Neutrophil (primary cell): Measurements from ENCODE around the gene KIAA1671.

Source experiments
- H3K27ac ChIP-seq: fragments of 200-600 bp; sonication (generic); 2 replicates; pipeline ENCODE4 v1.5.1; 2016; ENCODE audit warnings: mild to moderate bottlenecking, moderate library complexity
- H3K27me3 ChIP-seq: fragments of 200-600 bp; sonication (generic); 2 replicates; pipeline ENCODE4 v1.6.0; 2016; ENCODE audit warnings: mild to moderate bottlenecking
- H3K36me3 ChIP-seq: fragments of 200-600 bp; sonication (generic); 2 replicates; pipeline ENCODE4 v1.5.1; 2017
- H3K4me1 ChIP-seq, 2 experiments: fragments of 200-600 bp in 1 of 2; sonication (generic) in 1 of 2; 1 replicate in 1 of 2; 2 replicates in 1 of 2; pipeline versions ENCODE4 v1.5.1 to v1.6.1; 2013 to 2016; ENCODE audit warnings: low read depth in 1 of 2, low read length in 1 of 2, mild to moderate bottlenecking in 1 of 2, moderate library complexity in 1 of 2; ENCODE audit not compliant: control insufficient read depth in 1 of 2, insufficient read depth in 1 of 2
- H3K4me3 ChIP-seq, 2 experiments: fragments of 200-600 bp in 1 of 2; sonication (generic) in 1 of 2; 1 replicate in 1 of 2; 2 replicates in 1 of 2; pipeline ENCODE4 v1.5.1; 2013 to 2016; ENCODE audit warnings: low read depth in 1 of 2, low read length in 1 of 2, mild to moderate bottlenecking in 1 of 2, moderate library complexity in 1 of 2
- H3K9me3 ChIP-seq: fragments of 200-600 bp; sonication (generic); 2 replicates; pipeline ENCODE4 v1.5.1; 2016
- TF ChIP-seq, protein P1 (sequence below): fragments of 200-600 bp; sonication (generic); IDR thresholded peaks from 2 replicates; pipeline ENCODE4 v1.5.1; 2016; ENCODE audit warnings: antibody characterized with exemption

Gene KIAA1671

GRCh38 chr22:25206998-25207397 is 254.5 kb downstream of the KIAA1671 start:
- H3K9me3 ChIP-seq = no peaks in the 10 kb centered on the region
- H3K36me3 ChIP-seq = no peaks in the 10 kb centered on the region
- TF ChIP-seq, protein P1, sequence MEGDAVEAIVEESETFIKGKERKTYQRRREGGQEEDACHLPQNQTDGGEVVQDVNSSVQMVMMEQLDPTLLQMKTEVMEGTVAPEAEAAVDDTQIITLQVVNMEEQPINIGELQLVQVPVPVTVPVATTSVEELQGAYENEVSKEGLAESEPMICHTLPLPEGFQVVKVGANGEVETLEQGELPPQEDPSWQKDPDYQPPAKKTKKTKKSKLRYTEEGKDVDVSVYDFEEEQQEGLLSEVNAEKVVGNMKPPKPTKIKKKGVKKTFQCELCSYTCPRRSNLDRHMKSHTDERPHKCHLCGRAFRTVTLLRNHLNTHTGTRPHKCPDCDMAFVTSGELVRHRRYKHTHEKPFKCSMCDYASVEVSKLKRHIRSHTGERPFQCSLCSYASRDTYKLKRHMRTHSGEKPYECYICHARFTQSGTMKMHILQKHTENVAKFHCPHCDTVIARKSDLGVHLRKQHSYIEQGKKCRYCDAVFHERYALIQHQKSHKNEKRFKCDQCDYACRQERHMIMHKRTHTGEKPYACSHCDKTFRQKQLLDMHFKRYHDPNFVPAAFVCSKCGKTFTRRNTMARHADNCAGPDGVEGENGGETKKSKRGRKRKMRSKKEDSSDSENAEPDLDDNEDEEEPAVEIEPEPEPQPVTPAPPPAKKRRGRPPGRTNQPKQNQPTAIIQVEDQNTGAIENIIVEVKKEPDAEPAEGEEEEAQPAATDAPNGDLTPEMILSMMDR = no peak
- no peaks in the 10 kb centered on the region for H3K27me3 ChIP-seq
- no peak overlapping the region for H3K27ac ChIP-seq
- no peaks in the 10 kb centered on the region for H3K4me1 ChIP-seq
- H3K4me3 ChIP-seq = no peak overlapping the region

DNA sequence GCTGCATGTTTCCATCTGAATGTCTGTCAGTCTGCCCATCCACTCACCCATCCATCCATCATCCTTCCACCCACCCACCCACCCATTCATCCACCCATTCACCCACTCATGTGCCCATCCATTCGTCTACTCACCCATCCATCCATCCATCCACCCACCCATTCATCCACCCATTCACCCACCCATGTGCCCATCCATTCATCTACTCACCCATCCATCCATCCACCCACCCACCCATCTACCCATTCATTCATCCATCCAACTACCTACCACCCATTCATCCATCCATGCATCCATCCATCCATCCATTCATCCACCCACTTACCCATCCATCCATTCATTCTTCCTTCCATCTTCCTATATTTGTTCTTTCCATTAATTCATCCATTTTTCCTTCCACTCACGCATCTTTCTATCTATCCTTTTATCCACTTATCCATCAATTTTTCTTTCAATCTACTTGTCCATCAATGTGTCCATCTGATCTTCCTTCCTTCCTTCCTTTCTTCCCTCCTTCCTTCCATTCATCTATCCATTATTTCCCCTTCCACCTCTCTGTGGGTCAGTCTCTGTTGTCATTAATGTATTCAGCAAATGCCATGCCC is 255.1 kb downstream of the KIAA1671 start:
- TF ChIP-seq, protein P1 = no peak
- no peaks in the 10 kb centered on the region for H3K36me3 ChIP-seq
- H3K27ac ChIP-seq = no peak overlapping the region
- no peaks in the 10 kb centered on the region for H3K4me1 ChIP-seq
- no peak overlapping the region for H3K4me3 ChIP-seq
- H3K9me3 ChIP-seq = no peaks in the 10 kb centered on the region
- no peaks in the 10 kb centered on the region for H3K27me3 ChIP-seq

- no peaks in the 10 kb centered on the region for H3K36me3 ChIP-seq
- no peaks in the 10 kb centered on the region for H3K4me1 ChIP-seq
- TF ChIP-seq, protein P1 = no peak
- H3K27me3 ChIP-seq = no peaks in the 10 kb centered on the region
- no peaks in the 10 kb centered on the region for H3K9me3 ChIP-seq
- H3K27ac ChIP-seq = no peak overlapping the region
- H3K4me3 ChIP-seq = no peak overlapping the region
Measured at GRCh38 chr22:25208328-25208727, 255.8 kb downstream of the KIAA1671 start.

DNA sequence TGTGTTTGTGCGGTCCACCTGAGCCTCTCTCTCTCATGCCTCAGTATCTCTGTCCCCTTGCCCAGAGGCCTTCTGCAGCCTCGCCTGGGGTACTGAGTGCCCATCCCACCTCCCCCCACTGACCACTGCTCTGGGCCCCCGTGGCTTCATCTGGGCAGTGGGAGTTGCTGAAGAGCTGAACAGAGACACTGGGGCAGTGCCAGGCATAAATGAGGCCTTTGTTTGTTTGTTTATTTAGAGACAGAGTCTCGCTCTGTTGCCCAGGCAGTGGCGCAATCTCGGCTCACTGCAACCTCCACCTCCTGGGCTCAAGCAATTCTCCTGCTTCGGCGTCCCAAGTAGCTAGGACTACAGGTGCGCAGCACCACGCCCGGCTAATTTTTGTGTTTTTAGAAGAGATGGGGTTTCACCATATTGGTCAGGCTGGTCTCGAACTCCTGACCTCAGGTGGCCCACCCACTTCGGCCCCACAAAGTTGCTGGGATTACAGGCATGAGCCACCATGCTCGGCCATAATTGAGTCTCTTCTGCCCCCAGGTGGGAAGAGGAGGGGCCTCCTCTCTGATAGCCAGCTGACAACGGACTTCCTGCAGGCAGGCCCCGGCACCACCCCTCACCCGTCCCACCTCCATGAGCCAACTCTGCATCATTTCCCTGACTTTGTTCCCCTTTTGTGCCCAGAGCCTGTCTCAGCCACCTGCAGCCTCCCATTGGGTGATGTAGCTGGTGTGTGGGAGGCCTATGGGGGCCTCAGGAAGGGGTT is 256.4 kb downstream of the KIAA1671 start:
- TF ChIP-seq, protein P1 = no peak
- no peak overlapping the region for H3K27ac ChIP-seq
- H3K27me3 ChIP-seq = no peaks in the 10 kb centered on the region
- H3K9me3 ChIP-seq = no peaks in the 10 kb centered on the region
- H3K4me1 ChIP-seq = no peaks in the 10 kb centered on the region
- H3K36me3 ChIP-seq = no peaks in the 10 kb centered on the region
- H3K4me3 ChIP-seq = no peak overlapping the region

GRCh38 chr22:25210793-25211192 is 258.3 kb downstream of the KIAA1671 start:
- Histone ChIP-seq H3K36me3 (no peaks in the 10 kb centered on the region), H3K9me3 (no peaks in the 10 kb centered on the region), H3K27ac (no peak overlapping the region), H3K4me3 (no peak overlapping the region), H3K4me1 (no peaks in the 10 kb centered on the region), H3K27me3 (no peaks in the 10 kb centered on the region)
- TF ChIP-seq, protein P1 = no peak
